ENCODE measurements around the gene MYH9. TPM values are rescaled to one million over a fixed set of nuclear protein-coding genes. Genes with fewer than 3 reads are reported as not detected.

Gene MYH9
- total RNA-seq, 1 donor from 2014 or later, result 378 TPM

DNA sequence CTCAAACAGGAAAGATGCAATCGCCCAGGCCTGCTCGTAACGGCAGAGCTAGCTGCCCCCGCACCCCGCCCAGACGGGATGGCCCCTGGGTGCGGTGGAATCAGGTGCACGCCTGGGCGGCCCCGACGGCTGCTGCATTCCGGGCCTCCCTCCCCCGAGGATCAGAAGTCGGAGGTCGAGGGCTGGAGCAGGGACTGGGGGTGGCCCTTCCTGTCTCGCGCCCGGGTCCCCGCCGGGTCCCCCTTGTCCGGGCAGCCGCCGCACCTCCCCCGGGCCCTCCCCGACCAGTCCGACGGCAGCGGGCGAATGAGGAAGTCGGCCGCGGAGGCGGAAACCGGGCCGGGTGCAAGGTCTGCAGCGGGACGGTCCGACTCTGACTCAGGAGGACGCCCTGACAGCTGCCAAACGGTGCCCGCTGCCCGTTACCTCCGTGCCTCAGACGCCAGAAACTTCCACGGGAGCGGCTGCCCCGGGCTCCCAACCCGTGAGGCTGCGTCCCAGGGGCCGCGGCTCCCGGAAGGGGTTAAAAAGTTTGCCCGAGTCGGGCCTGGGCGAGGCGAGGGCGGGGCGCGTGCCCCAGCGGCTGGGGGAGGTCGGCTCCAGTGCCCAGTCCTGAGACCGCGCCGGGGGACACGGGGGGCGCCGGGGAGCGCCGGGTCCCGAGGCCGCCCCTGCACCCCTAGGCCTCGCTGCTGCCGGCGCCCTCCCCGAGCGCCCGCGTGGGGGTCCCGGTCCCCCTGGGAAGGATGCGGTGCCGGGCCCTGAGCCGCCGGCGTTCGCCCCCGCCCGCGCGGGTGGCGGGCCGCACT lies 663 bp downstream of the MYH9 start:
- no peak for TF ChIP-seq CTCF (IDR thresholded peaks at IDR 0.05; ENCODE audit: insufficient read depth, low read length, severe bottlenecking)
- DNase-seq (ENCODE audit: low read depth), result no peak
- H3K4me3 ChIP-seq (ENCODE audit: low read depth, low read length), result peak overlapping the region; percentile 90
- H3K27me3 ChIP-seq (ENCODE audit: control insufficient read depth, insufficient read depth, low read length), result no peaks in the 10 kb centered on the region
- FAIRE-seq, result no peak
- peaks cover 21% of the 10 kb centered on the region for H3K36me3 ChIP-seq (ENCODE audit: control insufficient read depth, insufficient read depth, low read length)

DNA sequence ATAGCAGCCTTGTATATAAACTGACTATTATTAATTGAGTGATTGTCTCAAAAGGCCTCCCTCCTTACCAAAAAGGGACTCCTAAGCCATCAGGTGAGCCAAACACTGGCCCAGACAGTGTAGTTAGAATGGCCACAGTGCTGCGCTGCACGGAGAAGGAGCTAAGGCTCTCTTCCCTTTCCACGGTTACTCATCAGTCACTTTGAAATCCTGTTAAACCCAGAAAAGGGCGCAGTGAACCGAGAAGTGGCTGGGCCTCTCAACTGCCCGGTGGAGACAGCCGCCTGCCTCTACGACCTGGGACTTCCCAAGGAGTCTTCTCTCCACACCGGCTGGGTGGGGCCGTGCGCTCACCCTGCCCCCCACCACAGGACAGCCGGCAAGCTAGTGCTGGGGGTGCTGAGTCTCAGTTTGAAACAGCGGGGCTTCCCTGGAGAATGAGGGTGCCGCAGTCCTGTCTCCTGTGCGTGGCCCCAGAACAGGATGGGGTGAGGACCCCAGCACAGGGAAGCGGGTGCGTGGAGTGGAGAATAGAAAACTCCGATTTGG lies 1.3 kb downstream of the MYH9 start:
- no peaks in the 10 kb centered on the region for H3K27me3 ChIP-seq (ENCODE audit: control insufficient read depth, insufficient read depth, low read length)
- no peak for TF ChIP-seq CTCF (IDR thresholded peaks at IDR 0.05; ENCODE audit: insufficient read depth, low read length, severe bottlenecking)
- DNase-seq (ENCODE audit: low read depth) (no peak), FAIRE-seq (no peak)
- H3K4me3 ChIP-seq (ENCODE audit: low read depth, low read length), result peak overlapping the region; percentile 90
- peaks cover 21% of the 10 kb centered on the region for H3K36me3 ChIP-seq (ENCODE audit: control insufficient read depth, insufficient read depth, low read length)

DNA sequence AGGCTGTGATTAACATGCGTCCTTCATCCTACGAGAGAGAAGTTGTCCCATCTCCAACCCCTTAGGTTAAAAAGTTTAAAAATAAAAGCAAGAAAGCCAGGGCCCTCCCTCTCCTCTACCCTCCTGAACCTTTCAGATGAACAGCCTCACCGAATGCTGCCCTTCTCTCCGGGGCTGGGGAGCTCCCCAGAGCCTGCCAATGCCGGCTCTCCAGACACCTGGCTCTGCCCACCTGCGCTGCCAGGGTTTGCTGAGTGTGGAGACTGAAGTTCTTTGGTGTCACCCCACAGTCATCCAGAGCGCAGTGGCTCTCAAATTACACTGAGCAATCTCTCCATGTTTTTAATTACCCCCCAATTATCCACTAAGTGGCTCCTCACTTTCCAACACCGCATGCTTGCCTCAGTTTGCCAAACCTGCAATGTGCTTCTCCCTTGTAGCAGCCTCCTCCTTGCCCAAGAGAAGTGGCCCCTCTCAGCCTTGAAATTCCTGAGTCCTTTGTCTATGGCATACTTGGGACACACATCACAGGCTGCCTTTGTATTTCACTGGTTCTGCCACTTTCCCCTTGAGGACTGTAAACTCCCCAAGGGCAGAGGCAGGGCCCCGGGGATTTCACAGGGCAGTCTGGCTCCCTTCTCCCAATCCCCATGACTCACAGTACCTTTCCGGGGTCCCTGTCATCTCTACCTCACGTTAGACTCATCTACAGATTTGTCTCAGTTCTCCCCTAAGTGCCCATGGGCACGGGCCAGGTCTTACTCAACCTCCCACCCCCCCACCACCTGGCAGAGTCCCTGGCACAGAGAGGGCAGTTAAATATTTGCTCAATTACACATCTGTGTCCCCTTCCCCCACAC lies 2.0 kb downstream of the MYH9 start:
- no peaks in the 10 kb centered on the region for H3K27me3 ChIP-seq (ENCODE audit: control insufficient read depth, insufficient read depth, low read length)
- TF ChIP-seq CTCF (IDR thresholded peaks at IDR 0.05; ENCODE audit: insufficient read depth, low read length, severe bottlenecking), result no peak
- DNase-seq (ENCODE audit: low read depth), result peak; percentile 86
- H3K4me3 ChIP-seq (ENCODE audit: low read depth, low read length), result peak overlapping the region; percentile 90
- no peak for FAIRE-seq
- H3K36me3 ChIP-seq (ENCODE audit: control insufficient read depth, insufficient read depth, low read length), result peaks cover 21% of the 10 kb centered on the region

DNA sequence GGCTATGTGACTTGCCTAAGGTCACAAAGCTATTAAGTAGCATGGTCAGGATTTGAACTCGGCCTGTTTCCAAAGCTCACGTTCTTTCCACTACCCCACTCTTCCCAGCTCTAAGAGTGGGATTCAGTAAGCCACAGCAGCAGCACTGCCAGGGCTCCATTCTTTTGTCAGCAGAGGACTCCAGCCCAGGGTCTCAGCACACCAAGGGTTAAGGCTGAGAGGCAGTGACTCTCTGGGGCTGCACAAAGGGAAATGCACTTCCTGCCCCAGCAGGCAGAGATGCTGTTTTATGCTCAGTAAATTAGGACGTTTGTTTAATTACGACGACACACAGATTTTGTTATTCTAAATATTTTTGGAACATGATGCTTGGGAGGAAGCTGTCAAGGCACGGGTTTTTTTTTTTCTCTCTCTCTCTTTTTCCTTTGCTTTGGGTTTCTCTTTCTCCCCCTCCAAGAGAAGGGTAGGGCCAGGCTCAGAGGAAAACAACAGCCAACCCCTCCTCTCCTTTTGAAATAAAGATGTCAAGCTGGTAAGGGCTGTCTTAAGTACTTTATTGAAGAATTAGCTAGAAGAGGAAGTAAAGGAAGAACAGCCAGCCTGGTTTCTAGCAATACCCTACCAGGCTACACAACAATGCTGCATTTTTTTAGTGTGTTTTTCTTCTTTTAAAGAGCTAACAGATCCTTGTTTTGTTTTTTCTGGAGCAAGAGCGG lies 2.8 kb downstream of the MYH9 start:
- no peak for TF ChIP-seq CTCF (IDR thresholded peaks at IDR 0.05; ENCODE audit: insufficient read depth, low read length, severe bottlenecking)
- FAIRE-seq (no peak), DNase-seq (ENCODE audit: low read depth) (no peak)
- Histone ChIP-seq H3K36me3 (ENCODE audit: control insufficient read depth, insufficient read depth, low read length) (peaks cover 23% of the 10 kb centered on the region), H3K27me3 (ENCODE audit: control insufficient read depth, insufficient read depth, low read length) (no peaks in the 10 kb centered on the region), H3K4me3 (ENCODE audit: low read depth, low read length) (peak overlapping the region; percentile 90)

GRCh38 chr22:36383110-36383581 lies 4.6 kb downstream of the MYH9 start:
- TF ChIP-seq CTCF (IDR thresholded peaks at IDR 0.05; ENCODE audit: insufficient read depth, low read length, severe bottlenecking), result no peak
- no peak for FAIRE-seq
- Histone ChIP-seq H3K27me3 (ENCODE audit: control insufficient read depth, insufficient read depth, low read length) (no peaks in the 10 kb centered on the region), H3K36me3 (ENCODE audit: control insufficient read depth, insufficient read depth, low read length) (peaks cover 27% of the 10 kb centered on the region), H3K4me3 (ENCODE audit: low read depth, low read length) (no peak overlapping the region)
- DNase-seq (ENCODE audit: low read depth), result no peak

Measured in bronchial epithelial cell (primary cell).